ENCODE results near the gene MRTFA.

MRTFA gene

GRCh38 chr22:40421082-40421350 is 215.5 kb downstream of the MRTFA start:
- DNase-seq, result no peak

- DNase-seq, result no peak
These were observed 216.0 kb downstream of the MRTFA start for GRCh38 chr22:40420341-40421081.

GRCh38 chr22:40419718-40420117 is 216.8 kb downstream of the MRTFA start:
- DNase-seq, result no peak

- DNase-seq, result peak; percentile 84
These were observed 217.9 kb downstream of the MRTFA start for GRCh38 chr22:40418366-40419201.

GRCh38 chr22:40417881-40418280 is 218.6 kb downstream of the MRTFA start:
- no peak for DNase-seq

GRCh38 chr22:40417041-40417440 is 219.5 kb downstream of the MRTFA start:
- no peak for DNase-seq

GRCh38 chr22:40416636-40417035 is 219.9 kb downstream of the MRTFA start:
- no peak for DNase-seq

GRCh38 chr22:40416267-40416570 is 220.3 kb downstream of the MRTFA start:
- no peak for DNase-seq

- peak; percentile 43 for DNase-seq
These were observed 220.8 kb downstream of the MRTFA start for GRCh38 chr22:40415531-40416266.

- no peak for DNase-seq
These were observed 221.5 kb downstream of the MRTFA start for GRCh38 chr22:40414838-40415505.

- no peak for DNase-seq
These were observed 222.2 kb downstream of the MRTFA start for GRCh38 chr22:40414311-40414710.

- no peak for DNase-seq
These were observed 222.6 kb downstream of the MRTFA start for GRCh38 chr22:40413873-40414272.

GRCh38 chr22:40412441-40412840 is 224.1 kb downstream of the MRTFA start:
- no peak for DNase-seq

- no peak for DNase-seq
These were observed 225.0 kb downstream of the MRTFA start for GRCh38 chr22:40411506-40411861.

- no peak for DNase-seq
These were observed 225.6 kb downstream of the MRTFA start for GRCh38 chr22:40410731-40411505.

GRCh38 chr22:40410272-40410671 is 226.2 kb downstream of the MRTFA start:
- no peak for DNase-seq

- no peak for DNase-seq
These were observed 226.9 kb downstream of the MRTFA start for GRCh38 chr22:40409613-40410113.

GRCh38 chr22:40408718-40409612 is 227.6 kb downstream of the MRTFA start:
- no peak for DNase-seq

- no peak for DNase-seq
These were observed 228.4 kb downstream of the MRTFA start for GRCh38 chr22:40407831-40408717.

- no peak for DNase-seq
These were observed 229.3 kb downstream of the MRTFA start for GRCh38 chr22:40407021-40407761.
